Spleen (tissue), 11 donors: ENCODE measurements around the gene SOWAHA. TPM values are rescaled to one million over a fixed set of nuclear protein-coding genes. Genes with fewer than 3 reads are reported as not detected.

Experiments
- polyA plus RNA-seq, 3 donors: library from polyadenylated mRNA; stranded (reverse); fragments of 200-250 nt; gene quantifications; one replicate each; pipeline ENCODE4 v1.2.1, GENCODE V29; 2013
- small RNA-seq, 4 donors: library from RNA; depleted of rRNA; stranded (forward); fragments of <200 nt; gene quantifications; one replicate each; pipeline ENCODE3, GENCODE V24; 2016
- total RNA-seq, 7 donors: library from RNA; depleted of rRNA in 3 of 7; stranded (reverse); fragments of >200 nt in 3 of 7; fragmentation: NEBNext Ultra II Directional in 4 of 7; extraction: Animal tissue kit (Norgen Biotek cat#: 25700) in 4 of 7; gene quantifications; one replicate each; pipeline versions ENCODE4 v1.1.0 to v1.2.1, GENCODE V29; 2016 to 2021
- donor health status: healthy with polysubstance abuse.
- donor health status: DM: no; HTN: no; CAD: no; lungs with moderate emphysema.
- donor health status: DM: no; HTN: no; CAD: no.
- donor health status: Bipolar disorder and iron deficiency.
- donor health status: healthy.
- donor health status: DM: no; HTN: no; CAD: no.
- donor health status: DM: yes; HTN: yes; CAD: no.

Gene SOWAHA
- total and polyA plus RNA-seq, 10 donors = 0.03 to 0.56 (median 0.24) TPM; not detected in 7

Small RNAs within 50 kb of the gene (small RNA-seq; reads per million reads assigned to genes)
- gene RNA5SP192 = 0 reads per million in 4 donors

Other genes with a start within 250 kb of the SOWAHA start
- gene IL13, start 155.1 kb upstream of the SOWAHA start, total RNA-seq = not detected
- under 1 TPM in 2 of 3 donors, not detected in 1; 0.06 to 0.07 TPM for gene IL13, start 155.1 kb upstream of the SOWAHA start, polyA plus RNA-seq
- not detected for gene IL4, start 139.3 kb upstream of the SOWAHA start, total RNA-seq
- gene IL4, start 139.3 kb upstream of the SOWAHA start, polyA plus RNA-seq = not detected
- 10 to 100 TPM in 1 of 7 donors, 1 to 10 TPM in 6; 4.5 to 10.7 (median 7.9) TPM for gene KIF3A, start 75.8 kb upstream of the SOWAHA start, total RNA-seq
- 1 to 10 TPM; 1.3 to 2.4 (median 2.1) TPM for gene KIF3A, start 75.8 kb upstream of the SOWAHA start, polyA plus RNA-seq
- 1 to 10 TPM in 5 of 7 donors, under 1 TPM in 2; 0.19 to 5.2 (median 1.1) TPM for gene CCNI2, start 65.9 kb upstream of the SOWAHA start, total RNA-seq
- gene CCNI2, start 65.9 kb upstream of the SOWAHA start, polyA plus RNA-seq = under 1 TPM; 0.32 to 0.91 (median 0.36) TPM
- 10 to 100 TPM; 11.5 to 29.8 (median 19.8) TPM for gene SEPTIN8, start 36.1 kb upstream of the SOWAHA start, total RNA-seq
- gene SEPTIN8, start 36.1 kb upstream of the SOWAHA start, polyA plus RNA-seq = 10 to 100 TPM in 1 of 3 donors, 1 to 10 TPM in 2; 6.1 to 13.3 (median 7.5) TPM
- gene SHROOM1, start 17.3 kb downstream of the SOWAHA start, total RNA-seq = 10 to 100 TPM in 2 of 7 donors, 1 to 10 TPM in 5; 1.8 to 26.1 (median 4.0) TPM
- 1 to 10 TPM; 1.1 to 2.8 (median 1.4) TPM for gene SHROOM1, start 17.3 kb downstream of the SOWAHA start, polyA plus RNA-seq
- under 1 TPM in 4 of 7 donors, not detected in 3; 0.17 to 0.40 (median 0.34) TPM for gene GDF9, start 53.2 kb downstream of the SOWAHA start, total RNA-seq
- gene GDF9, start 53.2 kb downstream of the SOWAHA start, polyA plus RNA-seq = under 1 TPM; 0.29 to 0.59 (median 0.56) TPM
- gene UQCRQ, start 53.3 kb downstream of the SOWAHA start, total RNA-seq = 100 to 1,000 TPM in 4 of 7 donors, 10 to 100 TPM in 3; 59.6 to 176 (median 159) TPM
- gene UQCRQ, start 53.3 kb downstream of the SOWAHA start, polyA plus RNA-seq = 100 to 1,000 TPM; 175 to 266 (median 192) TPM
- gene LEAP2, start 60.4 kb downstream of the SOWAHA start, total RNA-seq = 1 to 10 TPM; 1.9 to 6.1 (median 2.3) TPM
- 1 to 10 TPM; 2.1 to 3.3 (median 2.9) TPM for gene LEAP2, start 60.4 kb downstream of the SOWAHA start, polyA plus RNA-seq
- 10 to 100 TPM; 60.5 to 84.3 (median 71.1) TPM for gene AFF4, start 150.3 kb downstream of the SOWAHA start, total RNA-seq
- 1 to 10 TPM; 5.1 to 8.0 (median 5.7) TPM for gene AFF4, start 150.3 kb downstream of the SOWAHA start, polyA plus RNA-seq
- 10 to 100 TPM; 16.2 to 26.1 (median 17.1) TPM for gene ZCCHC10, start 213.2 kb downstream of the SOWAHA start, total RNA-seq
- 10 to 100 TPM; 28.6 to 34.5 (median 34.2) TPM for gene ZCCHC10, start 213.2 kb downstream of the SOWAHA start, polyA plus RNA-seq
- 10 to 100 TPM; 54.6 to 74.6 (median 62.7) TPM for gene HSPA4, start 238.7 kb downstream of the SOWAHA start, total RNA-seq
- 10 to 100 TPM; 38.0 to 63.7 (median 54.0) TPM for gene HSPA4, start 238.7 kb downstream of the SOWAHA start, polyA plus RNA-seq